Neural cell (in vitro differentiated cells): ENCODE results near the gene FOXF2. TPM values are rescaled to one million over a fixed set of nuclear protein-coding genes. Genes with fewer than 3 reads are reported as not detected.

Experiments
- H2AFZ ChIP-seq: fragments of 200-600, 300-800 bp; sonication (generic), shearing (Covaris generic); 2 replicates; pipeline ENCODE4 v1.6.0; 2014; ENCODE audit warnings: low read depth, mild to moderate bottlenecking, antibody characterized with exemption, low read length, moderate library complexity
- H3F3A ChIP-seq: fragments of 200-600 bp; shearing (Covaris generic); 2 replicates; pipeline ENCODE4 v1.6.1; 2016; ENCODE audit warnings: mild to moderate bottlenecking, moderate library complexity, mixed read lengths, antibody characterized with exemption, low read length; ENCODE audit not compliant: insufficient read depth, poor library complexity, severe bottlenecking
- H3K27ac ChIP-seq: fragments of 200-600, 300-800 bp; sonication (generic), shearing (Covaris generic); 2 replicates; pipeline ENCODE4 v1.5.1; 2014; ENCODE audit warnings: mild to moderate bottlenecking, low read length, moderate library complexity
- H3K27me3 ChIP-seq: fragments of 300-800, 200-600 bp; sonication (generic), shearing (Covaris generic); 2 replicates; pipeline ENCODE4 v1.6.0; 2014; ENCODE audit warnings: mild to moderate bottlenecking, low read depth, low read length, moderate library complexity; ENCODE audit not compliant: insufficient read depth
- H3K36me3 ChIP-seq: fragments of 300-800, 200-600 bp; sonication (generic), shearing (Covaris generic); 2 replicates; pipeline ENCODE4 v1.5.1; 2014; ENCODE audit warnings: mild to moderate bottlenecking, antibody characterized with exemption, low read length, moderate library complexity; ENCODE audit not compliant: insufficient read depth
- H3K4me2 ChIP-seq: fragments of 300-800, 200-600 bp; sonication (generic), shearing (Covaris generic); 2 replicates; pipeline ENCODE4 v1.6.0; 2014; ENCODE audit warnings: mild to moderate bottlenecking, low read length
- H3K4me3 ChIP-seq: fragments of 300-800, 200-600 bp; sonication (generic), shearing (Covaris generic); 2 replicates; pipeline ENCODE4 v1.5.1; 2014; ENCODE audit warnings: mild to moderate bottlenecking, low read length, moderate library complexity
- H3K79me2 ChIP-seq: fragments of 200-600 bp; shearing (Covaris generic); replicated peaks from 2 replicates; pipeline ENCODE4 v1.6.0; 2014; ENCODE audit warnings: mild to moderate bottlenecking, low read length, moderate library complexity; ENCODE audit not compliant: insufficient read depth
- H3K9ac ChIP-seq: fragments of 300-800, 200-600 bp; sonication (generic), shearing (Covaris generic); 2 replicates; pipeline ENCODE4 v1.6.1; 2016; ENCODE audit warnings: mild to moderate bottlenecking, low read length, mixed read lengths
- H3K9me2 ChIP-seq: fragments of 200-600 bp; shearing (Covaris generic); 2 replicates; pipeline ENCODE4 v1.6.1; 2016; ENCODE audit warnings: mild to moderate bottlenecking, low read length, mixed read lengths; ENCODE audit not compliant: insufficient read depth
- H3K9me3 ChIP-seq: fragments of 200-600, 300-800 bp; sonication (generic), shearing (Covaris generic); 2 replicates; pipeline ENCODE4 v1.6.1; 2016; ENCODE audit warnings: mild to moderate bottlenecking, mixed run types, low read length, moderate library complexity, mixed read lengths
- H4K20me1 ChIP-seq: fragments of 200-600 bp; shearing (Covaris generic); 2 replicates; pipeline ENCODE4 v1.6.1; 2016; ENCODE audit warnings: mild to moderate bottlenecking, mixed run types; ENCODE audit not compliant: insufficient read depth
- EP300 ChIP-seq: fragments of 450-650 bp; conservative IDR thresholded peaks from 2 replicates; pipeline ENCODE4 v1.6.1; 2014; ENCODE audit warnings: antibody characterized with exemption, mild to moderate bottlenecking, moderate library complexity; ENCODE audit not compliant: poor library complexity, severe bottlenecking
- EZH2 ChIP-seq: fragments of 200-600, 300-800 bp; shearing (Covaris generic), sonication (generic); IDR thresholded peaks from 2 replicates; pipeline ENCODE4 v1.6.1; 2014; ENCODE audit warnings: antibody characterized with exemption, low read length, borderline replicate concordance, mild to moderate bottlenecking; ENCODE audit not compliant: insufficient read depth, poor library complexity, severe bottlenecking
- MXI1 ChIP-seq: fragments of 450-650 bp; conservative IDR thresholded peaks from 2 replicates; pipeline ENCODE4 v1.6.1; 2014; ENCODE audit warnings: antibody characterized with exemption, mild to moderate bottlenecking; ENCODE audit not compliant: poor library complexity, severe bottlenecking
- POLR2AphosphoS5 ChIP-seq: IDR thresholded peaks from 2 replicates; pipeline ENCODE4 v1.6.1; 2012
- RAD21 ChIP-seq: fragments of 450-650 bp; conservative IDR thresholded peaks from 2 replicates; pipeline ENCODE4 v1.6.1; 2014; ENCODE audit warnings: antibody characterized with exemption, mild to moderate bottlenecking, moderate library complexity
- SMC3 ChIP-seq: fragments of 450-650 bp; conservative IDR thresholded peaks from 2 replicates; pipeline ENCODE4 v1.6.1; 2014; ENCODE audit warnings: antibody characterized with exemption, mild to moderate bottlenecking, moderate library complexity; ENCODE audit not compliant: poor library complexity
- TAF1 ChIP-seq: IDR thresholded peaks from 2 replicates; pipeline ENCODE4 v1.6.1; 2012; ENCODE audit warnings: low read depth
- polyA plus RNA-seq: library from polyadenylated mRNA; depleted of rRNA; stranded (reverse); fragments of >200 nt; gene quantifications from 2 replicates; pipeline ENCODE4 v1.2.3, GENCODE V29; 2014
- TF ChIP-seq, protein P1 (sequence below): fragments of 450-650 bp; IDR thresholded peaks from 2 replicates; pipeline ENCODE4 v1.5.1; 2014; ENCODE audit warnings: antibody characterized with exemption, mild to moderate bottlenecking, moderate library complexity; ENCODE audit not compliant: poor library complexity, severe bottlenecking
- TF ChIP-seq, protein P2 (sequence below): IDR thresholded peaks from 2 replicates; pipeline ENCODE4 v1.6.1; 2012; ENCODE audit warnings: borderline replicate concordance

The FOXF2 gene
- polyA plus RNA-seq, 1 donor from 2014 or later: not detected

DNA sequence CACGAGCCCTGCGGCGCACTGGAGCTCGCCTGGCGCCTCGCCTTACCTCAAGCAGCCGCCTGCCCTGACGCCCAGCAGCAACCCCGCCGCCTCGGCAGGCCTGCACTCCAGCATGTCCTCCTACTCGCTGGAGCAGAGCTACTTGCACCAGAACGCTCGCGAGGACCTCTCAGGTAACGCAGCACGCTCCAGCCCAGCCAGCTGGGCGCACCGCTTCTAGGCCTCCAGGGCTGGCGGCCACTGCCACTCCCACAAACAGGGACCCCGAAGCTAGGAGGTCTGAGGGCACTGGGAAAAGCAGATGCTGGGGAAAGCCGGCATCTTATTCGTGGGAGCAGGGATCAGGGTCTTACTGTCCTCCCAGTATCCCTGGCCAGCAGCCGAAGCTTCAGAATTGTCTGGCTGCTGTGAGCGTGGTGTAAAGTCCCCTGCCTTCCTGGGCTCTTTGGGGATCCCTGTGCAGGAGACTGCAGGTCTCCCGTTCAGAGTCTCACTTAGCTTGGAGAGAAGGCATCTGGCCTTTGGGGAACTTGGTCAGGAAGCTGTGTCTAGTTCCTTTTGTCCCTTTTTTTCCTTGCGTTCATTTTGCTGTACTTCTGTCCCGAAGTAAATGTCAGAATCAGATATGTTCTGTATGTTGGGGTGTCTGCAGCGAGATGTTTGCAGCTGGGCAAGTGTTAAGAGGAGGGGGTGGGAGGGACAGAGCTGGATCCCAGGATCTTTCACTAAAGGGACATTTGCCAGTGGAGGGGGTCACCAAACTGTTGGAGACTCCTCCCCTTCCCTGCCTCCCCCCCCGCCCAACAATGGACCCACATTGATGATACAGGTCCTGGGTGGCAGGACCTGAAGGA, 1.8 kb downstream of the FOXF2 start:
- Histone ChIP-seq H3F3A (no peaks in the 10 kb centered on the region), H3K79me2 (no peaks in the 10 kb centered on the region), H3K36me3 (no peaks in the 10 kb centered on the region), H3K9me2 (no peaks in the 10 kb centered on the region), H3K4me2 (no peak overlapping the region), H3K27me3 (peaks cover 94% of the 10 kb centered on the region), H3K9ac (no peak overlapping the region), H2AFZ (no peak overlapping the region), H3K27ac (no peak overlapping the region), H3K4me3 (no peak overlapping the region), H4K20me1 (no peaks in the 10 kb centered on the region), H3K9me3 (no peaks in the 10 kb centered on the region)
- TF ChIP-seq TAF1: no peak
- no peak for TF ChIP-seq POLR2AphosphoS5
- peak; percentile 93 for TF ChIP-seq EZH2

DNA sequence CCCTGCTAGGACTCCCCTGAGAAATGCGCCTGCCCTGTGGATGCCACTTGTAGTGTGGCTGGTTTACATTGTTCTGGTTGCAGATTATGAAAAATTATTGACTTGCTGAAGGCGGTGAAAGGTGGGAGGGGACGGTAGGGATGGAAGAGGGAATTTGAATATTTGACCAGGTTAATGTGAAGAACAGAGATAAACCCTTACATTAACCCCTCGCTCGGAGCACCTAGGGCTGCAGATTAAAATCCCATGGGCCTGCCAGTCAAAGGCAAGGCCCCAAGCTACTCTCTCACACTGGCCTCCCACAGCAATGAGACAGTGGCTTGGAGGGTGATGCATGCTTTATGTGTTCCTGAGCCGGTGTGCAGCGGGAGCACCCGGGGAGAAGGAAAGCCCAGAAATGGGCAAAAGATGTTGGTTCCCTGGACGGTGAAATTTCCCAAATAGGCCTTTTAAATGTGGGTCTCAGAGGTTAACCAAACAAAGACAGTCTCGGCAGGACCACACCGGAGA, 2.5 kb downstream of the FOXF2 start:
- no peaks in the 10 kb centered on the region for H3K79me2 ChIP-seq
- no peak overlapping the region for H3K4me3 ChIP-seq
- H3K4me2 ChIP-seq: no peak overlapping the region
- no peaks in the 10 kb centered on the region for H3F3A ChIP-seq
- H3K9me3 ChIP-seq: no peaks in the 10 kb centered on the region
- no peak for TF ChIP-seq POLR2AphosphoS5
- TF ChIP-seq EP300: no peak
- no peak for TF ChIP-seq TAF1
- TF ChIP-seq, protein P1, sequence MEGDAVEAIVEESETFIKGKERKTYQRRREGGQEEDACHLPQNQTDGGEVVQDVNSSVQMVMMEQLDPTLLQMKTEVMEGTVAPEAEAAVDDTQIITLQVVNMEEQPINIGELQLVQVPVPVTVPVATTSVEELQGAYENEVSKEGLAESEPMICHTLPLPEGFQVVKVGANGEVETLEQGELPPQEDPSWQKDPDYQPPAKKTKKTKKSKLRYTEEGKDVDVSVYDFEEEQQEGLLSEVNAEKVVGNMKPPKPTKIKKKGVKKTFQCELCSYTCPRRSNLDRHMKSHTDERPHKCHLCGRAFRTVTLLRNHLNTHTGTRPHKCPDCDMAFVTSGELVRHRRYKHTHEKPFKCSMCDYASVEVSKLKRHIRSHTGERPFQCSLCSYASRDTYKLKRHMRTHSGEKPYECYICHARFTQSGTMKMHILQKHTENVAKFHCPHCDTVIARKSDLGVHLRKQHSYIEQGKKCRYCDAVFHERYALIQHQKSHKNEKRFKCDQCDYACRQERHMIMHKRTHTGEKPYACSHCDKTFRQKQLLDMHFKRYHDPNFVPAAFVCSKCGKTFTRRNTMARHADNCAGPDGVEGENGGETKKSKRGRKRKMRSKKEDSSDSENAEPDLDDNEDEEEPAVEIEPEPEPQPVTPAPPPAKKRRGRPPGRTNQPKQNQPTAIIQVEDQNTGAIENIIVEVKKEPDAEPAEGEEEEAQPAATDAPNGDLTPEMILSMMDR: no peak
- no peak for TF ChIP-seq EZH2
- no peak for TF ChIP-seq SMC3
- TF ChIP-seq, protein P2, sequence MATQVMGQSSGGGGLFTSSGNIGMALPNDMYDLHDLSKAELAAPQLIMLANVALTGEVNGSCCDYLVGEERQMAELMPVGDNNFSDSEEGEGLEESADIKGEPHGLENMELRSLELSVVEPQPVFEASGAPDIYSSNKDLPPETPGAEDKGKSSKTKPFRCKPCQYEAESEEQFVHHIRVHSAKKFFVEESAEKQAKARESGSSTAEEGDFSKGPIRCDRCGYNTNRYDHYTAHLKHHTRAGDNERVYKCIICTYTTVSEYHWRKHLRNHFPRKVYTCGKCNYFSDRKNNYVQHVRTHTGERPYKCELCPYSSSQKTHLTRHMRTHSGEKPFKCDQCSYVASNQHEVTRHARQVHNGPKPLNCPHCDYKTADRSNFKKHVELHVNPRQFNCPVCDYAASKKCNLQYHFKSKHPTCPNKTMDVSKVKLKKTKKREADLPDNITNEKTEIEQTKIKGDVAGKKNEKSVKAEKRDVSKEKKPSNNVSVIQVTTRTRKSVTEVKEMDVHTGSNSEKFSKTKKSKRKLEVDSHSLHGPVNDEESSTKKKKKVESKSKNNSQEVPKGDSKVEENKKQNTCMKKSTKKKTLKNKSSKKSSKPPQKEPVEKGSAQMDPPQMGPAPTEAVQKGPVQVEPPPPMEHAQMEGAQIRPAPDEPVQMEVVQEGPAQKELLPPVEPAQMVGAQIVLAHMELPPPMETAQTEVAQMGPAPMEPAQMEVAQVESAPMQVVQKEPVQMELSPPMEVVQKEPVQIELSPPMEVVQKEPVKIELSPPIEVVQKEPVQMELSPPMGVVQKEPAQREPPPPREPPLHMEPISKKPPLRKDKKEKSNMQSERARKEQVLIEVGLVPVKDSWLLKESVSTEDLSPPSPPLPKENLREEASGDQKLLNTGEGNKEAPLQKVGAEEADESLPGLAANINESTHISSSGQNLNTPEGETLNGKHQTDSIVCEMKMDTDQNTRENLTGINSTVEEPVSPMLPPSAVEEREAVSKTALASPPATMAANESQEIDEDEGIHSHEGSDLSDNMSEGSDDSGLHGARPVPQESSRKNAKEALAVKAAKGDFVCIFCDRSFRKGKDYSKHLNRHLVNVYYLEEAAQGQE: no peak
- no peak for TF ChIP-seq RAD21
- TF ChIP-seq MXI1: no peak
- H4K20me1 ChIP-seq: no peaks in the 10 kb centered on the region
- no peaks in the 10 kb centered on the region for H3K9me2 ChIP-seq
- H3K9ac ChIP-seq: no peak overlapping the region
- H3K27ac ChIP-seq: no peak overlapping the region
- no peak overlapping the region for H2AFZ ChIP-seq
- H3K27me3 ChIP-seq: peaks cover 94% of the 10 kb centered on the region
- H3K36me3 ChIP-seq: no peaks in the 10 kb centered on the region
